Measurements from ENCODE around the gene LY6G6C.

- TF ChIP-seq CTCF (IDR thresholded peaks at IDR 0.05) (no peak), EP300 (IDR thresholded peaks at IDR 0.05) (no peak), POLR2A (IDR thresholded peaks at IDR 0.05) (no peak), POLR2AphosphoS5 (IDR thresholded peaks at IDR 0.05) (no peak)
Measured at GRCh38 chr6:31762878-31763618, 41.5 kb upstream of the LY6G6C start.
